Mammary epithelial cell (primary cell): ENCODE measurements around the gene NKAPL.

Experiments used
- EZH2 ChIP-seq: IDR thresholded peaks from 2 replicates; pipeline ENCODE4 v1.6.1; 2012; ENCODE audit warnings: low read length, inconsistent platforms, borderline replicate concordance
- TF ChIP-seq, protein P1 (sequence below), 2 donors: IDR thresholded peaks in 1 of 2; conservative IDR thresholded peaks in 1 of 2; 2 replicates each; pipeline ENCODE4 v1.5.1; 2011 to 2012; ENCODE audit warnings: inconsistent platforms in 2 of 2, low read length in 2 of 2, mild to moderate bottlenecking in 2 of 2, control low read depth in 1 of 2, low read depth in 1 of 2; ENCODE audit not compliant: insufficient read depth in 1 of 2; ENCODE audit errors: extremely low read depth in 1 of 2

DNA sequence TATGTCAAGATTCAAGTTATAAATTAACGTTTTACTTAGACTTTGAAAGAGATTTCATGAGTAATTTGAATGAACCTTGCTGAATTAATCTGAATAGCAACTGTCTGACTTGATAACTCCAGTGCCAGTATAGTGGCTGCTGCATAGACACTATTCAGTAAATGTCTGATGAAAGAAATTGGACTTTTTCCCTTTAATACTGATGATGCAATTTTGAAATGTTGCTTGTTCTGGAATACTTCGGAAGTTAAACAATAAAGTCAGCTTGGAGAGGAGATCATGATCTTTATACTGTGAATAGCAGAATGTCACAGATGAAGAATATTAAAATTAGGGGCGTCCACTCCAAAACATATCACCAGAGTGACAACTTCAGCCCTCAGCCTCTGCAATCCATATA lies 18.6 kb downstream of the NKAPL start:
- TF ChIP-seq, protein P1, sequence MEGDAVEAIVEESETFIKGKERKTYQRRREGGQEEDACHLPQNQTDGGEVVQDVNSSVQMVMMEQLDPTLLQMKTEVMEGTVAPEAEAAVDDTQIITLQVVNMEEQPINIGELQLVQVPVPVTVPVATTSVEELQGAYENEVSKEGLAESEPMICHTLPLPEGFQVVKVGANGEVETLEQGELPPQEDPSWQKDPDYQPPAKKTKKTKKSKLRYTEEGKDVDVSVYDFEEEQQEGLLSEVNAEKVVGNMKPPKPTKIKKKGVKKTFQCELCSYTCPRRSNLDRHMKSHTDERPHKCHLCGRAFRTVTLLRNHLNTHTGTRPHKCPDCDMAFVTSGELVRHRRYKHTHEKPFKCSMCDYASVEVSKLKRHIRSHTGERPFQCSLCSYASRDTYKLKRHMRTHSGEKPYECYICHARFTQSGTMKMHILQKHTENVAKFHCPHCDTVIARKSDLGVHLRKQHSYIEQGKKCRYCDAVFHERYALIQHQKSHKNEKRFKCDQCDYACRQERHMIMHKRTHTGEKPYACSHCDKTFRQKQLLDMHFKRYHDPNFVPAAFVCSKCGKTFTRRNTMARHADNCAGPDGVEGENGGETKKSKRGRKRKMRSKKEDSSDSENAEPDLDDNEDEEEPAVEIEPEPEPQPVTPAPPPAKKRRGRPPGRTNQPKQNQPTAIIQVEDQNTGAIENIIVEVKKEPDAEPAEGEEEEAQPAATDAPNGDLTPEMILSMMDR (conservative IDR thresholded peaks at IDR 0.05 in 1 of 2, IDR thresholded peaks at IDR 0.05 in 1 of 2; ENCODE audit: extremely low read depth in 1 of 2, insufficient read depth in 1 of 2, low read depth in 1 of 2, low read length in 2 of 2): no peak
- TF ChIP-seq EZH2: no peak
